WTC11 (cell line): ENCODE measurements around the gene CTPS2. TPM values are rescaled to one million over a fixed set of nuclear protein-coding genes. Genes with fewer than 3 reads are reported as not detected.

Experiments used
- ATAC-seq: fragments of 200-7000 bp; cut with Tn5 transposase; 2 replicates; pipeline ENCODE4 v1.10.0; 2021; ENCODE audit warnings: mild to moderate bottlenecking, moderate library complexity
- CTCF ChIA-PET: fragments of 300-600 bp; sonication (Branson Sonifier 250); formaldehyde crosslinking; loops from one replicate; lab custom pipeline; 2021; ENCODE audit warnings: antibody characterized with exemption; lab: Charles Lee
- POLR2A ChIA-PET: fragments of 350-600 bp; sonication (Branson Sonifier 250); formaldehyde crosslinking; loops from one replicate; lab custom pipeline; 2021; ENCODE audit warnings: antibody characterized with exemption; lab: Charles Lee
- DNase-seq: peaks from one replicate; pipeline ENCODE4 v3.0.0; 2021; ENCODE audit warnings: low spot score
- H3K27ac Mint-ChIP-seq: 2 replicates; pipeline ENCODE4 v1.8.0; 2021; ENCODE audit warnings: mixed read lengths
- H3K27me3 Mint-ChIP-seq: 2 replicates; pipeline ENCODE4 v1.8.0; 2021; ENCODE audit warnings: low read depth, mild to moderate bottlenecking, moderate library complexity, mixed read lengths
- H3K36me3 Mint-ChIP-seq: 2 replicates; pipeline ENCODE4 v1.8.0; 2021; ENCODE audit warnings: mixed read lengths
- H3K4me1 Mint-ChIP-seq: 2 replicates; pipeline ENCODE4 v1.8.0; 2022; ENCODE audit warnings: mixed read lengths
- H3K4me3 Mint-ChIP-seq: 2 replicates; pipeline ENCODE4 v1.8.0; 2021; ENCODE audit warnings: mild to moderate bottlenecking, moderate library complexity, mixed read lengths
- H3K9me3 Mint-ChIP-seq: 2 replicates; pipeline ENCODE4 v1.8.0; 2021; ENCODE audit warnings: mixed read lengths
- ATF1 ChIP-seq: sonication (generic); formaldehyde crosslinking; IDR thresholded peaks from 2 replicates; pipeline ENCODE4 v1.8.1; 2023; ENCODE audit warnings: mild to moderate bottlenecking, moderate library complexity, missing genetic modification reagents
- CREB1 ChIP-seq: sonication (generic); formaldehyde crosslinking; IDR thresholded peaks from 2 replicates; pipeline ENCODE4 v1.8.0; 2023; ENCODE audit warnings: mild to moderate bottlenecking, missing genetic modification reagents
- CREM ChIP-seq: sonication (generic); formaldehyde crosslinking; IDR thresholded peaks from 2 replicates; pipeline ENCODE4 v1.8.1; 2022; ENCODE audit warnings: mild to moderate bottlenecking, missing genetic modification reagents, moderate library complexity
- EMX1 ChIP-seq: fragments of 250-450 bp; sonication (Bioruptor Pico); IDR thresholded peaks from 2 replicates; pipeline ENCODE4 v1.8.0; 2021; ENCODE audit warnings: mild to moderate bottlenecking
- ETV6 ChIP-seq: sonication (generic); formaldehyde crosslinking; IDR thresholded peaks from 2 replicates; pipeline ENCODE4 v1.8.1; 2022; ENCODE audit warnings: mild to moderate bottlenecking, missing genetic modification reagents
- FOXP1 ChIP-seq: sonication (generic); formaldehyde crosslinking; IDR thresholded peaks from 2 replicates; pipeline ENCODE4 v1.8.0; 2022; ENCODE audit warnings: missing genetic modification reagents, mild to moderate bottlenecking, moderate library complexity, borderline replicate concordance
- FOXP4 ChIP-seq: sonication (generic); formaldehyde crosslinking; IDR thresholded peaks from 2 replicates; pipeline ENCODE4 v1.8.0; 2022; ENCODE audit warnings: mild to moderate bottlenecking, missing genetic modification reagents
- GRHL2 ChIP-seq: fragments of 250-450 bp; sonication (Bioruptor Pico); IDR thresholded peaks from 2 replicates; pipeline ENCODE4 v1.8.0; 2022; ENCODE audit warnings: mild to moderate bottlenecking, moderate library complexity; ENCODE audit not compliant: insufficient replicate concordance, severe bottlenecking
- GTF2I ChIP-seq: fragments of 250-450 bp; sonication (Bioruptor Pico); conservative IDR thresholded peaks from 2 replicates; pipeline ENCODE4 v1.4.0; 2021; ENCODE audit warnings: mild to moderate bottlenecking
- IRF2 ChIP-seq: sonication (generic); formaldehyde crosslinking; IDR thresholded peaks from 2 replicates; pipeline ENCODE4 v1.8.0; 2022; ENCODE audit warnings: low read depth, missing genetic modification reagents, borderline replicate concordance
- JUN ChIP-seq: sonication (generic); formaldehyde crosslinking; IDR thresholded peaks from 2 replicates; pipeline ENCODE4 v1.8.0; 2023; ENCODE audit warnings: mild to moderate bottlenecking, missing genetic modification reagents
- NFE2L1 ChIP-seq: sonication (generic); formaldehyde crosslinking; IDR thresholded peaks from 2 replicates; pipeline ENCODE4 v1.8.1; 2023; ENCODE audit warnings: missing genetic modification reagents
- SP1 ChIP-seq: sonication (generic); formaldehyde crosslinking; conservative IDR thresholded peaks from 2 replicates; pipeline ENCODE4 v1.8.1; 2022; ENCODE audit warnings: missing genetic modification reagents
- TP53 ChIP-seq: sonication (generic); formaldehyde crosslinking; IDR thresholded peaks from 2 replicates; pipeline ENCODE4 v1.8.1; 2023; ENCODE audit warnings: mild to moderate bottlenecking, missing genetic modification reagents
- ZNF317 ChIP-seq: sonication (generic); formaldehyde crosslinking; IDR thresholded peaks from 2 replicates; pipeline ENCODE4 v1.8.1; 2023; ENCODE audit warnings: low read depth, mild to moderate bottlenecking, moderate library complexity, missing genetic modification reagents, borderline replicate concordance
- ZNF425 ChIP-seq: fragments of 250-450 bp; sonication (Bioruptor Pico); conservative IDR thresholded peaks from 2 replicates; pipeline ENCODE4 v1.9.0; 2021; ENCODE audit warnings: mild to moderate bottlenecking
- ZNF512 ChIP-seq: sonication (generic); formaldehyde crosslinking; IDR thresholded peaks from 2 replicates; pipeline ENCODE4 v1.8.1; 2022; ENCODE audit warnings: missing genetic modification reagents, borderline replicate concordance
- total RNA-seq: library from RNA; stranded (reverse); gene quantifications from 3 replicates; pipeline ENCODE4 v1.2.3, GENCODE V29; 2021
- TF ChIP-seq, protein P1 (sequence below): sonication (generic); formaldehyde crosslinking; IDR thresholded peaks from 2 replicates; pipeline ENCODE4 v1.8.1; 2023; ENCODE audit warnings: mild to moderate bottlenecking, missing genetic modification reagents
- TF ChIP-seq, protein P2 (sequence below): sonication (generic); formaldehyde crosslinking; IDR thresholded peaks from 2 replicates; pipeline ENCODE4 v1.8.1; 2023; ENCODE audit warnings: mild to moderate bottlenecking, missing genetic modification reagents, moderate library complexity
- TF ChIP-seq, protein P3 (sequence below): sonication (generic); formaldehyde crosslinking; conservative IDR thresholded peaks from 2 replicates; pipeline ENCODE4 v1.8.1; 2022; ENCODE audit warnings: mild to moderate bottlenecking, missing genetic modification reagents
- TF ChIP-seq, protein P4 (sequence below): fragments of 250-450 bp; sonication (Bioruptor Pico); IDR thresholded peaks from 2 replicates; pipeline ENCODE4 v1.9.0; 2021; ENCODE audit warnings: moderate library complexity, mild to moderate bottlenecking, inconsistent platforms, borderline replicate concordance

CTPS2 gene
- total RNA-seq, 1 experiment from 2014 or later = 23.2 TPM

- peak overlapping the region; percentile 53 for H3K4me3 Mint-ChIP-seq
Measured at GRCh38 chrX:16579517-16579916, 133.0 kb downstream of the CTPS2 start.

GRCh38 chrX:16578218-16578617, 134.3 kb downstream of the CTPS2 start:
- ChIA-PET POLR2A (interaction anchor here (0.6 kb wide), 1 partner anchor 142 kb away, joined by 3 read pairs; the partner anchor contains the start of gene SYAP1), CTCF (interaction anchor here (0.7 to 1.3 kb wide), 3 partner anchors 85 to 299 kb away, joined by 3 read pairs; no protein-coding TSS in a partner anchor)
- peaks cover 42% of the 10 kb centered on the region for H3K36me3 Mint-ChIP-seq
- H3K27me3 Mint-ChIP-seq = no peaks in the 10 kb centered on the region; the same call in 1 of the 2 replicates
- H3K4me1 Mint-ChIP-seq = peaks cover 32% of the 10 kb centered on the region
- peaks cover 24% of the 10 kb centered on the region for H3K9me3 Mint-ChIP-seq
- ATAC-seq (peak; percentile 53), DNase-seq (no peak)
- peak overlapping the region; percentile 70 for H3K4me3 Mint-ChIP-seq
- no peak for TF ChIP-seq GRHL2 (CRISPR knock-in tag)
- no peak for TF ChIP-seq TP53 (CRISPR knock-in tag)
- peak overlapping the region; percentile 100 for H3K27ac Mint-ChIP-seq

More at GRCh38 chrX:16579517-16579916, 133.0 kb downstream of the CTPS2 start:
- CTCF ChIA-PET = no interaction called here
- H3K4me1 Mint-ChIP-seq = peaks cover 27% of the 10 kb centered on the region
- H3K9me3 Mint-ChIP-seq = peaks cover 28% of the 10 kb centered on the region
- no peak for ATAC-seq
- peaks cover 48% of the 10 kb centered on the region for H3K36me3 Mint-ChIP-seq
- H3K27me3 Mint-ChIP-seq = no peaks in the 10 kb centered on the region; the same call in 1 of the 2 replicates
- DNase-seq = no peak
- POLR2A ChIA-PET = no interaction called here
- H3K27ac Mint-ChIP-seq = peak overlapping the region; percentile 99
- TF ChIP-seq CREM (CRISPR knock-in tag) (no peak), SP1 (CRISPR knock-in tag) (no peak), ATF1 (CRISPR knock-in tag) (no peak), FOXP1 (CRISPR knock-in tag) (no peak), IRF2 (no peak), NFE2L1 (CRISPR knock-in tag) (no peak), FOXP4 (no peak), ZNF317 (CRISPR knock-in tag) (no peak), EMX1 (CRISPR knock-in tag) (no peak)
- TF ChIP-seq, protein P1, sequence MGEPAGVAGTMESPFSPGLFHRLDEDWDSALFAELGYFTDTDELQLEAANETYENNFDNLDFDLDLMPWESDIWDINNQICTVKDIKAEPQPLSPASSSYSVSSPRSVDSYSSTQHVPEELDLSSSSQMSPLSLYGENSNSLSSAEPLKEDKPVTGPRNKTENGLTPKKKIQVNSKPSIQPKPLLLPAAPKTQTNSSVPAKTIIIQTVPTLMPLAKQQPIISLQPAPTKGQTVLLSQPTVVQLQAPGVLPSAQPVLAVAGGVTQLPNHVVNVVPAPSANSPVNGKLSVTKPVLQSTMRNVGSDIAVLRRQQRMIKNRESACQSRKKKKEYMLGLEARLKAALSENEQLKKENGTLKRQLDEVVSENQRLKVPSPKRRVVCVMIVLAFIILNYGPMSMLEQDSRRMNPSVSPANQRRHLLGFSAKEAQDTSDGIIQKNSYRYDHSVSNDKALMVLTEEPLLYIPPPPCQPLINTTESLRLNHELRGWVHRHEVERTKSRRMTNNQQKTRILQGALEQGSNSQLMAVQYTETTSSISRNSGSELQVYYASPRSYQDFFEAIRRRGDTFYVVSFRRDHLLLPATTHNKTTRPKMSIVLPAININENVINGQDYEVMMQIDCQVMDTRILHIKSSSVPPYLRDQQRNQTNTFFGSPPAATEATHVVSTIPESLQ (CRISPR knock-in tag) = no peak
- TF ChIP-seq, protein P2, sequence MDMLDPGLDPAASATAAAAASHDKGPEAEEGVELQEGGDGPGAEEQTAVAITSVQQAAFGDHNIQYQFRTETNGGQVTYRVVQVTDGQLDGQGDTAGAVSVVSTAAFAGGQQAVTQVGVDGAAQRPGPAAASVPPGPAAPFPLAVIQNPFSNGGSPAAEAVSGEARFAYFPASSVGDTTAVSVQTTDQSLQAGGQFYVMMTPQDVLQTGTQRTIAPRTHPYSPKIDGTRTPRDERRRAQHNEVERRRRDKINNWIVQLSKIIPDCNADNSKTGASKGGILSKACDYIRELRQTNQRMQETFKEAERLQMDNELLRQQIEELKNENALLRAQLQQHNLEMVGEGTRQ (CRISPR knock-in tag) = no peak
- TF ChIP-seq, protein P3, sequence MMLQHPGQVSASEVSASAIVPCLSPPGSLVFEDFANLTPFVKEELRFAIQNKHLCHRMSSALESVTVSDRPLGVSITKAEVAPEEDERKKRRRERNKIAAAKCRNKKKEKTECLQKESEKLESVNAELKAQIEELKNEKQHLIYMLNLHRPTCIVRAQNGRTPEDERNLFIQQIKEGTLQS (CRISPR knock-in tag) = no peak

GRCh38 chrX:16577483-16578029, 134.9 kb downstream of the CTPS2 start:
- Mint-ChIP-seq H3K9me3 (peaks cover 18% of the 10 kb centered on the region), H3K27ac (peak overlapping the region; percentile 100), H3K4me1 (peaks cover 32% of the 10 kb centered on the region), H3K27me3 (no peaks in the 10 kb centered on the region), H3K36me3 (peaks cover 36% of the 10 kb centered on the region), H3K4me3 (peak overlapping the region; percentile 70)
- ATAC-seq (peak; percentile 67), DNase-seq (no peak)
- ChIA-PET CTCF (interaction anchor here (0.9 to 1.3 kb wide), 2 partner anchors 86 to 141 kb away, joined by 3 read pairs; no protein-coding TSS in a partner anchor), POLR2A (interaction anchor here (0.7 kb wide), 1 partner anchor 51 kb away, joined by 13 read pairs; no protein-coding TSS in a partner anchor)
- TF ChIP-seq ZNF512 (CRISPR knock-in tag) (no peak), CREB1 (CRISPR knock-in tag) (no peak), GTF2I (CRISPR knock-in tag) (no peak), ZNF425 (no peak), ETV6 (CRISPR knock-in tag) (no peak), JUN (CRISPR knock-in tag) (no peak)
- TF ChIP-seq, protein P4, sequence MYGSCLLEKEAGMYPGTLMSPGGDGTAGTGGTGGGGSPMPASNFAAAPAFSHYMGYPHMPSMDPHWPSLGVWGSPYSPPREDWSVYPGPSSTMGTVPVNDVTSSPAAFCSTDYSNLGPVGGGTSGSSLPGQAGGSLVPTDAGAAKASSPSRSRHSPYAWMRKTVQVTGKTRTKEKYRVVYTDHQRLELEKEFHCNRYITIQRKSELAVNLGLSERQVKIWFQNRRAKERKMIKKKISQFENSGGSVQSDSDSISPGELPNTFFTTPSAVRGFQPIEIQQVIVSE (CRISPR knock-in tag) = no peak
- TF ChIP-seq, protein P2 (CRISPR knock-in tag) = no peak
